ENCODE measurements around the gene SELENOS.

SELENOS gene

DNA sequence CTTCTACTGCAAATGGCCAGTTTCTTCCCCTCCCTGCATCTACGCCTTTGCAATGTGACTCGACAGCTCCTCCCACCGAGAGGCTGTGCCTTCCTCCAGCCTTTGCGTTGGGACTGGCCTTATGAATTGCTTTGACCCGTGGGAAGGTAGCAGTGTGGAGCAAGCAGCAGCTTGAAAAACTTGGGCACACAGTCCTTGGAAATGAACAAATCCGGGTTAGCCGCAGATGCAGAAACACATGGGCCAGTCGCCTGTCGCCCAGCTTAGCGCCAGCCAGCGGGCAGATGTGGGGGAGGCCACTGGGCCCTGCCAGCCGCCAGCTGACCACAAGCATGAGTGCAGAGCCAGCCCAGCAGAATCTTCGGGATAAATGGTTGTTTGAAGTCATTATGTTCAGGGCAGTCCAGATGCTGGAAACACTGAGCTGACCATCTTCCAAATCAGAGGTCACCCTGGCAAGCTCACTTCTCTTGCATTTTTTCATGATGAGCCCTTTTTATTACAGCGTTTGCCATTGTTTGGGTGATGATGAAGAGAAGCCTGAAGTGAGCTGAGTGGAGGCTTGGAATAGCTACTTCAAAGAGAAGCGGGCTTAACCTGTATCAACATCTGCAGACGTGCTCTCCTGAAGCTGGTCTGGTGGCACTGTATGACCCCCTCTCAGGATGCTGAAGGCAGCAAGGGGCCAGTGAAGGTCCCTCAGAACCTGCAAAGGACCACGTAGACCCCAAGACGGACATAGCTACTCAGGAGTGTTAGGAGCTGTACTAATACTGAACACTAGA, 9.8 kb downstream of the SELENOS start:
- H3K27ac ChIP-seq (ENCODE audit: low read depth, low read length, poor library complexity, severe bottlenecking), result no peak overlapping the region
- TF ChIP-seq EZH2 (IDR thresholded peaks at IDR 0.05; ENCODE audit: borderline replicate concordance, low read length) (no peak), CTCF (IDR thresholded peaks at IDR 0.05; ENCODE audit: low read length) (no peak)
- H3F3A ChIP-seq (ENCODE audit: insufficient read depth, low read length), result no peaks in the 10 kb centered on the region
- H3K36me3 ChIP-seq (ENCODE audit: insufficient read depth, low read length), result peaks cover 26% of the 10 kb centered on the region
- H3K79me2 ChIP-seq (ENCODE audit: insufficient read depth, low read length), result no peaks in the 10 kb centered on the region
- no peaks in the 10 kb centered on the region for H3K9me3 ChIP-seq (ENCODE audit: low read length)
- H3K4me1 ChIP-seq (ENCODE audit: insufficient read depth, low read length, severe bottlenecking), result no peaks in the 10 kb centered on the region
- 0 out of 2 replicates have a peak, but pooled peaks cover 2% of the 10 kb centered on the region for H3K27me3 ChIP-seq (ENCODE audit: insufficient read depth, low read length)
- H3K9ac ChIP-seq (ENCODE audit: low read length), result no peak overlapping the region
- no peak overlapping the region for H3K4me2 ChIP-seq (ENCODE audit: low read length)
- H3K4me3 ChIP-seq (ENCODE audit: low read depth, low read length, poor library complexity, severe bottlenecking), result no peak overlapping the region
- no peaks in the 10 kb centered on the region for H4K20me1 ChIP-seq (ENCODE audit: insufficient read depth, low read length)
- no peaks in the 10 kb centered on the region for H3K9me2 ChIP-seq (ENCODE audit: low read depth, low read length)
- no peak overlapping the region for H2AFZ ChIP-seq (ENCODE audit: low read length)

DNA sequence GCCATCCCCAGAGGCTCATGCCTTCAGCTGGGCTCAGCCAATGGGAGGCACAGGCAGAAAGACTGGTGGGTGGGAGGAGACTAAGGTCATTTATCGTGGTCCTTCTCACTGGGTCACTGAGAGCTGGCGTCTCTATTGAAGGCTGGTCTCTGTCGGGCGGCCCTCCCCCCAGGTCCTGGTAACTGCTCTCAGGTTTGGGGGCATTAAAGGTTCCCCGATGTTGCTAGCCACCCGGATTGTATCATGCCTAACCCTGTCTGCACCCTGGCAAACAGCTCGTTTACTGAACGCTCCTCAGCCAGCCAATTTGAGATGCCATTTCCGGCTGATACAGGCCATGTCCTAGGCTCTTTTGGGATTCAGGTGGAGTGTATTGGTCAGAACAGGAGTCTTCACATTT, 10.5 kb downstream of the SELENOS start:
- peaks cover 18% of the 10 kb centered on the region for H3K36me3 ChIP-seq (ENCODE audit: insufficient read depth, low read length)
- no peak overlapping the region for H3K4me2 ChIP-seq (ENCODE audit: low read length)
- H3K27ac ChIP-seq (ENCODE audit: low read depth, low read length, poor library complexity, severe bottlenecking), result no peak overlapping the region
- no peaks in the 10 kb centered on the region for H3K9me2 ChIP-seq (ENCODE audit: low read depth, low read length)
- no peaks in the 10 kb centered on the region for H3F3A ChIP-seq (ENCODE audit: insufficient read depth, low read length)
- H3K4me3 ChIP-seq (ENCODE audit: low read depth, low read length, poor library complexity, severe bottlenecking), result no peak overlapping the region
- no peaks in the 10 kb centered on the region for H3K9me3 ChIP-seq (ENCODE audit: low read length)
- no peak overlapping the region for H3K9ac ChIP-seq (ENCODE audit: low read length)
- no peak for TF ChIP-seq EZH2 (IDR thresholded peaks at IDR 0.05; ENCODE audit: borderline replicate concordance, low read length)
- TF ChIP-seq CTCF (IDR thresholded peaks at IDR 0.05; ENCODE audit: low read length), result no peak
- H4K20me1 ChIP-seq (ENCODE audit: insufficient read depth, low read length), result no peaks in the 10 kb centered on the region
- no peak overlapping the region for H2AFZ ChIP-seq (ENCODE audit: low read length)
- no peaks in the 10 kb centered on the region for H3K79me2 ChIP-seq (ENCODE audit: insufficient read depth, low read length)
- H3K27me3 ChIP-seq (ENCODE audit: insufficient read depth, low read length), result 0 out of 2 replicates have a peak, but pooled peaks cover 2% of the 10 kb centered on the region
- no peaks in the 10 kb centered on the region for H3K4me1 ChIP-seq (ENCODE audit: insufficient read depth, low read length, severe bottlenecking)

DNA sequence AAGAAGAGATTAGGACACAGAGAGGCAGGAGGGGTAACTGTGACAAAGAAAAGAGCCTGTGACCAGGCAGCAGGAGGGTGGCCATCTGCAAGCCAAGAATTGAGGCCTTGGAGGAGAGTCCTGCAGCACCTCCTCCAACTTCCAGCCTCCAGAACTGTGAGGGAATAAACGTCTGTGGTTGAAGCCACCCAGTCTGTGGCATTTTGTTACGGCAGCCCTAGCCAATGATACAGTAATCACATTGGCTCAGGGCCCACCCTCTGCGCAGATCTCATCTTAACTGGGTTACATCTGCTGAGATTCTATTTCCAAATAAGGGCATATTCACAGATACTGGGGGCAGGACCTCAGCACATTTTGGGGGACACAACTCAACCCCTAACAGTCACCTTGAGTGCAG, 11.3 kb downstream of the SELENOS start:
- no peaks in the 10 kb centered on the region for H3K9me2 ChIP-seq (ENCODE audit: low read depth, low read length)
- H3K9ac ChIP-seq (ENCODE audit: low read length), result no peak overlapping the region
- no peak overlapping the region for H3K4me2 ChIP-seq (ENCODE audit: low read length)
- no peaks in the 10 kb centered on the region for H4K20me1 ChIP-seq (ENCODE audit: insufficient read depth, low read length)
- TF ChIP-seq CTCF (IDR thresholded peaks at IDR 0.05; ENCODE audit: low read length) (no peak), EZH2 (IDR thresholded peaks at IDR 0.05; ENCODE audit: borderline replicate concordance, low read length) (no peak)
- no peaks in the 10 kb centered on the region for H3K9me3 ChIP-seq (ENCODE audit: low read length)
- no peak overlapping the region for H3K27ac ChIP-seq (ENCODE audit: low read depth, low read length, poor library complexity, severe bottlenecking)
- H2AFZ ChIP-seq (ENCODE audit: low read length), result no peak overlapping the region
- H3K36me3 ChIP-seq (ENCODE audit: insufficient read depth, low read length), result peaks cover 11% of the 10 kb centered on the region
- H3K27me3 ChIP-seq (ENCODE audit: insufficient read depth, low read length), result 0 out of 2 replicates have a peak, but pooled peaks cover 2% of the 10 kb centered on the region
- no peaks in the 10 kb centered on the region for H3F3A ChIP-seq (ENCODE audit: insufficient read depth, low read length)
- no peak overlapping the region for H3K4me3 ChIP-seq (ENCODE audit: low read depth, low read length, poor library complexity, severe bottlenecking)
- H3K79me2 ChIP-seq (ENCODE audit: insufficient read depth, low read length), result no peaks in the 10 kb centered on the region
- H3K4me1 ChIP-seq (ENCODE audit: insufficient read depth, low read length, severe bottlenecking), result no peaks in the 10 kb centered on the region
